Right lobe of liver (tissue), 6 donors: ENCODE measurements around the gene TMEM176A. TPM values are rescaled to one million over a fixed set of nuclear protein-coding genes. Genes with fewer than 3 reads are reported as not detected.
A peak's percentile ranks its signal among the peaks of the same experiment; 100 is the strongest.

Experiments
- ATAC-seq, 4 donors: fragments of 200-7000 bp; cut with Tn5 transposase; one replicate each; pipeline ENCODE4 v1.9.1; 2020; ENCODE audit warnings: mild to moderate bottlenecking in 4 of 4, moderate library complexity in 4 of 4
- DNase-seq, 3 donors: peaks; one replicate each; pipeline ENCODE4 v3.0.0-alpha.2; 2020
- H3K27ac ChIP-seq, 3 donors: fragments of 200-600 bp; one replicate each; pipeline ENCODE4 v1.8.0; 2022
- H3K27me3 ChIP-seq, 2 donors: fragments of 200-600 bp; one replicate each; pipeline ENCODE4 v1.8.0; 2022
- H3K36me3 ChIP-seq, 4 donors: fragments of 200-600 bp; sonication (generic) in 1 of 4; one replicate each; pipeline versions ENCODE4 v1.5.1 to v1.8.0; 2017 to 2022; ENCODE audit warnings: control low read depth in 1 of 4
- H3K4me1 ChIP-seq, 4 donors: fragments of 200-600 bp; sonication (generic) in 1 of 4; one replicate each; pipeline versions ENCODE4 v1.5.1 to v1.8.0; 2017 to 2022; ENCODE audit warnings: control low read depth in 1 of 4
- H3K4me3 ChIP-seq, 3 donors: fragments of 200-600 bp; one replicate each; pipeline ENCODE4 v1.8.0; 2022
- H3K9me3 ChIP-seq, 4 donors: fragments of 200-600 bp; sonication (generic) in 1 of 4; one replicate each; pipeline versions ENCODE4 v1.5.1 to v1.8.0; 2017 to 2022; ENCODE audit warnings: control low read depth in 1 of 4
- POLR2A ChIP-seq: fragments of 450-650 bp; IDR thresholded peaks from one replicate; pipeline ENCODE4 v1.6.1; 2017; ENCODE audit warnings: antibody characterized with exemption, mild to moderate bottlenecking
- WGBS: methylation state at CpG from one replicate; pipeline ENCODE4 v1.1.6; 2018; ENCODE audit warnings: low coverage, low lambda C conversion rate; ENCODE audit not compliant: insufficient coverage; ENCODE audit errors: missing lambda C conversion rate; 5-methylcytosine and 5-hydroxymethylcytosine counted together
- intact Hi-C, 2 donors: fragments of 100-400 bp; cut with DNase I; formaldehyde crosslinking; loops; one replicate each; pipeline versions ENCODE4 v1.11.2 to v1.14.1; 2022
- total RNA-seq, 6 experiments: library from RNA; depleted of rRNA in 2 of 6; stranded (reverse); fragments of >200 nt in 2 of 6; fragmentation: NEBNext Ultra II Directional in 3 of 6; extraction: Animal tissue kit (Norgen Biotek cat#: 25700) in 3 of 6; gene quantifications; one replicate each; pipeline versions ENCODE4 v1.1.0 to v1.2.4, GENCODE V29; 2016 to 2023
- TF ChIP-seq, protein P1 (sequence below), 4 donors: fragments of 200-600 bp in 3 of 4; fragments of 450-650 bp in 1 of 4; IDR thresholded peaks; one replicate each; pipeline versions ENCODE4 v1.5.1 to v1.8.0; 2016 to 2022; ENCODE audit warnings: antibody characterized with exemption in 4 of 4, mild to moderate bottlenecking in 2 of 4
- donor health status: DM: no; HTN: yes; CAD: no.
- donor health status: DM: no; HTN: no; CAD: no.
- donor health status: DM: no; HTN: no; CAD: no.
- donor health status: DM: no; HTN: yes; CAD: no.
- donor health status: DM: no; HTN: yes; CAD: no.

The TMEM176A gene
- total RNA-seq, 6 experiments from 2014 or later, result 441 to 1,033 (median 702) TPM

GRCh38 chr7:150797661-150798060 lies 2.9 kb upstream of the TMEM176A start:
- H3K27ac ChIP-seq, result peak overlapping the region in 2 of 3 donors; percentile 95 to 97
- H3K4me3 ChIP-seq, result peak overlapping the region; percentile 77 to 92 (median 92)
- intact Hi-C loops, result no loop called here

DNA sequence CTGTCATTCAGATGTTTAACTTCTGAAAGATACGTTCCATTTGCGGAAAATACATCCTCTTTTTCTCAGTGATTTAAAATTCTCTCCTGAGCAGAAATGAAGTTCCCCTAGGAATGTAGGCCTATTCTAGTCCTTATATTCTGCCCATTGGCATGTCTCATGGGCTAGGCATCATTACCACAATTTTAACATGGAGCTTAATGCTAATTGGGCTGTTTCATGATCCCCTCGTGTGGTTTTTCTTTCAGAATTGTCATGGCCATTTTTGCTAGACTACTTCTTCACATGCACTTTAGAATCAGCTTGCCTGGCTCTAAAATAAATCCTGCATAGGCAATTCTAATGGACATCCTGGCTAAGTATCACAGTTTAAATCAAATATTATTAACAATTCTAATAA lies 1.4 kb upstream of the TMEM176A start:
- no peaks in the 10 kb centered on the region for H3K9me3 ChIP-seq
- H3K4me3 ChIP-seq, result peak overlapping the region; percentile 77 to 92 (median 92)
- H3K4me1 ChIP-seq, result peaks cover 0 to 40% (median 0%) of the 10 kb centered on the region in 4 donors
- H3K27me3 ChIP-seq, result no peaks in the 10 kb centered on the region
- ATAC-seq (no peak), DNase-seq (no peak)
- 25% methylated on average over 3 of the region's 3 CpGs for WGBS
- peaks cover 0 to 41% (median 18%) of the 10 kb centered on the region in 4 donors for H3K36me3 ChIP-seq
- no peak for TF ChIP-seq POLR2A
- TF ChIP-seq, protein P1, sequence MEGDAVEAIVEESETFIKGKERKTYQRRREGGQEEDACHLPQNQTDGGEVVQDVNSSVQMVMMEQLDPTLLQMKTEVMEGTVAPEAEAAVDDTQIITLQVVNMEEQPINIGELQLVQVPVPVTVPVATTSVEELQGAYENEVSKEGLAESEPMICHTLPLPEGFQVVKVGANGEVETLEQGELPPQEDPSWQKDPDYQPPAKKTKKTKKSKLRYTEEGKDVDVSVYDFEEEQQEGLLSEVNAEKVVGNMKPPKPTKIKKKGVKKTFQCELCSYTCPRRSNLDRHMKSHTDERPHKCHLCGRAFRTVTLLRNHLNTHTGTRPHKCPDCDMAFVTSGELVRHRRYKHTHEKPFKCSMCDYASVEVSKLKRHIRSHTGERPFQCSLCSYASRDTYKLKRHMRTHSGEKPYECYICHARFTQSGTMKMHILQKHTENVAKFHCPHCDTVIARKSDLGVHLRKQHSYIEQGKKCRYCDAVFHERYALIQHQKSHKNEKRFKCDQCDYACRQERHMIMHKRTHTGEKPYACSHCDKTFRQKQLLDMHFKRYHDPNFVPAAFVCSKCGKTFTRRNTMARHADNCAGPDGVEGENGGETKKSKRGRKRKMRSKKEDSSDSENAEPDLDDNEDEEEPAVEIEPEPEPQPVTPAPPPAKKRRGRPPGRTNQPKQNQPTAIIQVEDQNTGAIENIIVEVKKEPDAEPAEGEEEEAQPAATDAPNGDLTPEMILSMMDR (IDR thresholded peaks at IDR 0.05), result no peak
- peak overlapping the region; percentile 90 to 97 (median 95) for H3K27ac ChIP-seq
- intact Hi-C loops, result no loop called here

More at GRCh38 chr7:150797661-150798060, 2.9 kb upstream of the TMEM176A start:
- Histone ChIP-seq H3K27me3 (no peaks in the 10 kb centered on the region), H3K9me3 (no peaks in the 10 kb centered on the region), H3K36me3 (peaks cover 0 to 39% (median 14%) of the 10 kb centered on the region in 4 donors), H3K4me1 (peaks cover 0 to 33% (median 0%) of the 10 kb centered on the region in 4 donors)
- ATAC-seq (no peak), DNase-seq (no peak)
- TF ChIP-seq POLR2A, result no peak
- TF ChIP-seq, protein P1 (IDR thresholded peaks at IDR 0.05), result no peak
- 28% methylated on average over 4 of the region's 4 CpGs for WGBS

DNA sequence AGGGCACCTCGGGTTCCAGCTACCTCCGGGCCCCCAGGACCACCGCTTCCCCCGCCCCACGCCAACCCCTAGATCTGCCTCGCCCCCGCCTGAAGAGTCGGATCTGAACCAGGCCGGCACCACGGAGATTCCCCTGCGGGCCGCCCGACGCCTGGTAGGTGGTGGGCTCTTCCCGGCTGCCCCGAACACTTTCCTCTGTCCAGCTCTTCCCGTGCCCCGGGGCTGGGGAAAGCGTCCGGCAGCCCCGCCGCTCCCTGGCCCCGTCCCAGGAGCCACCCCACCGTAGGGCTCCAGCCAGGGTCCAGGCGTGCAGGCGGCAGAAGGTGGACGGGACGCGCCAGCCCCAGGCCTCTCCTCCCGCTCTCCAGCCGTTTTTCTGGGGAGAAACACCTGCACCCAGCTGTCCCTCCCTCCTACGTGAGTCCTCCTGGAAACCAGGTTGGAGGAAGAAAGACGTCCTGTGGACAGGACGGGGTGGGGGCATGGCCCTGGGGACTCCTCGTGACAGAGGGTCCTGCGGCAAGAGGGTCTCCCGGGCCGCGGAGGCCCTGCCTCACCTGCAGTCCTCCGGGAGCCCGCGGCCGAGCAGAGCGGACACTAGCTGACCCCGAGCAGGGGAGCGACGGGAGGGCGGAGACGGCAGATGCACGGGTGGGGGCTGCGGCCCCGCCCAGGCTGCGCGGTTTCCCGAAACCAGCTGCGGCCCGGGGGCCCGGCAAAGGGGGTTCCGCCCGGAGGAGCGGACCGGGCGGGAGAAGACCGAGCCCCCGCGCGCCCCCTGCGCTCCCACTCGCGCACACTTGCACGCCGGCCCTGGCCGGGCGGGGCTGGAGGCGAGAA lies 608 bp upstream of the TMEM176A start, which contains the start of gene TMEM176B:
TSS of gene TMEM176B (minus strand) at position 624 of the 840 bp plus-strand sequence. CDS start 3,795 bp downstream, outside the sequence.
- Histone ChIP-seq H3K27me3 (no peaks in the 10 kb centered on the region), H3K27ac (peak within 1 kb of the TSS; percentile 90 to 97 (median 95)), H3K4me1 (peaks cover 0 to 40% (median 0%) of the 10 kb centered on the region in 4 donors), H3K36me3 (peaks cover 0 to 45% (median 20%) of the 10 kb centered on the region in 4 donors), H3K4me3 (peak within 1 kb of the TSS; percentile 77 to 92 (median 92)), H3K9me3 (no peaks in the 10 kb centered on the region)
- DNase-seq (peak; percentile 84 to 92 (median 88)), ATAC-seq (peak; percentile 76 to 89 (median 82))
- intact Hi-C loops, result loop anchor here in 1 of 2 donors (10.0 kb wide), 1 partner anchor 75 kb away; no protein-coding TSS in a partner anchor
- 2% methylated on average over 15 of the region's 75 CpGs for WGBS
- peak; percentile 87 for TF ChIP-seq POLR2A
- TF ChIP-seq, protein P1 (IDR thresholded peaks at IDR 0.05), result no peak

DNA sequence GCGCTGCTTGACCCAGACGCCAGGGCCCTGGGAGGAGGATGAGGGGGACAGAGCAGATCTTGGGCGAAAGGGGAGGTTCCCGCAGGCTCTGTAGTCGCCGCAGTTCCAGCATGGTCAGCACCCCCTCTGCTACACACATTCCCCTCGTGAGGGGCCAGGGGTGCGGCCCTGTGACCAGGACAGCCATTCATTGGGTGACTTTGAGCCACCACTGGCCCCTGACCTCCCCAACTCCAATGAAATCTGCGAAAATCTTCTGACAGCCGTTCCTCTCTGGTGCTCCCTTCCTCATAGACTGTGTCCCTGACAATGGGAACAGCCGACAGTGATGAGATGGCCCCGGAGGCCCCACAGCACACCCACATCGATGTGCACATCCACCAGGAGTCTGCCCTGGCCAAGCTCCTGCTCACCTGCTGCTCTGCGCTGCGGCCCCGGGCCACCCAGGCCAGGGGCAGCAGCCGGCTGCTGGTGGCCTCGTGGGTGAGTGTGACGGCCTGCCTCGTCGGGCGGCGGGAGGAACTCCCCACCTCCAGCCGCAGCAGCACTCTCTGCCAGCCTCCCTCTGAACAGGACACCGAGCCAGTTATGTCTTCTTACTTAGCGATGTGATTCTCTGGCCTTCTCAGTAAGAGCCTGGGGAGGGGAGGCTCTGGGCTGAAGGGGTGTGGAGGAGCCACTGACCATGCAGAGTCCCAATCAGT lies 825 bp downstream of the TMEM176A start:
- TF ChIP-seq, protein P1 (IDR thresholded peaks at IDR 0.05), result no peak
- TF ChIP-seq POLR2A, result no peak
- ATAC-seq (peak in 3 of 4 donors; percentile 1 to 11 (median 9)), DNase-seq (no peak)
- Histone ChIP-seq H3K36me3 (peaks cover 0 to 35% (median 16%) of the 10 kb centered on the region in 4 donors), H3K9me3 (no peaks in the 10 kb centered on the region), H3K4me1 (peaks cover 0 to 29% (median 0%) of the 10 kb centered on the region in 4 donors), H3K4me3 (peak overlapping the region; percentile 77 to 92 (median 92)), H3K27ac (peak overlapping the region; percentile 90 to 97 (median 95)), H3K27me3 (no peaks in the 10 kb centered on the region)
- WGBS, result 22% methylated on average over 4 of the region's 26 CpGs
- intact Hi-C loops, result loop anchor here in 1 of 2 donors (10.0 kb wide), 1 partner anchor 73 kb away; no protein-coding TSS in a partner anchor
